ENCODE data around the gene ELOVL6.
A peak's percentile ranks its signal among the peaks of the same experiment; 100 is the strongest.

Gene ELOVL6

DNA sequence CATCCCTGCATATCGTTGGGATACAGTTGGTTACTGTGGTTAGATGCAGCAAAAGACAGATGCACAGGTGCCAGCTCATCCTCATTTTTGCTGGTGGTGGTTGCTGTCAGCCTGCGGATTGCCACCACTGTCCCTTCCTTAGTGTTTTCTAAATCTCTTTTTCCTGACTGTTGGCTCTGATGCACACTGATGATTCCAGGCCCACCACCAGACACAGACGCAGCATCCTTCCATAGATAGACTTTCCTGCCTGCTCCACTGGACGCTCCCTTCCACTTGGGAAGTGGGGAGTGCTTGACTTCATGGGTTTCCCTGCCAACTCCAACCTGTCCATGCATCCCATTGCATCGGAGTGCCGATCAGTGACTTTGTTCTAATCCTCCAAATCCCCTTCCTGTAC is 184.2 kb downstream of the ELOVL6 start:
- no peak for DNase-seq (ENCODE audit: low read depth)
- no peak for TF ChIP-seq CTCF (conservative IDR thresholded peaks at IDR 0.05; ENCODE audit: control insufficient read depth, insufficient read depth, low read depth, low read length)
- no peak overlapping the region for H3K4me3 ChIP-seq (ENCODE audit: control insufficient read depth, low read depth, low read length)

- TF ChIP-seq CTCF (conservative IDR thresholded peaks at IDR 0.05; ENCODE audit: control insufficient read depth, insufficient read depth, low read depth, low read length), result no peak
- no peak overlapping the region for H3K4me3 ChIP-seq (ENCODE audit: control insufficient read depth, low read depth, low read length)
- no peak for DNase-seq (ENCODE audit: low read depth)
Observed at GRCh38 chr4:110012917-110013316, 185.5 kb downstream of the ELOVL6 start.

- no peak for TF ChIP-seq CTCF (conservative IDR thresholded peaks at IDR 0.05; ENCODE audit: control insufficient read depth, insufficient read depth, low read depth, low read length)
- no peak for DNase-seq (ENCODE audit: low read depth)
Observed at GRCh38 chr4:110010797-110011196, 187.6 kb downstream of the ELOVL6 start.

GRCh38 chr4:110009550-110009949 is 188.9 kb downstream of the ELOVL6 start:
- H3K4me3 ChIP-seq (ENCODE audit: control insufficient read depth, low read depth, low read length), result no peak overlapping the region

More at GRCh38 chr4:110010797-110011196, 187.6 kb downstream of the ELOVL6 start:
- H3K4me3 ChIP-seq (ENCODE audit: control insufficient read depth, low read depth, low read length), result no peak overlapping the region

DNA sequence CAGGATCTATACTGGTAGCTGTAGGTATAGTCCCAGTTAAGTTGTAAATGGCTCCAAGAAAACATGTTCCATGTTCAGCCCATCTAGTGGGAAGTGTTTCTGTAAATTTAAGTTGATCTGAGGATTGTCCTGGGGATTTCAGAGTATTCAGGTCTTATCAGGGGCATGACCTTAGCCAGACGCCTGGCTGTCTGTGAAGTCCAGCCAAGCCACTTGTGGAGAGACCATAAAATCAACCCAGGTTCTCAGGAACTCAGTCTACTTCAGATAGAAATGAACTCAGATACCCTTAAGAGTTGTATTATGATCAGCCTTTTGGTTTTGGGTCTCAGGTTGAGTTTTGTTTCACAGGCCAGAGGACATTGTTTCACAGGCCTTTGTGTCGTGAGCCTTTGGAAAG is 189.9 kb downstream of the ELOVL6 start:
- no peak overlapping the region for H3K4me3 ChIP-seq (ENCODE audit: control insufficient read depth, low read depth, low read length)
- no peak for DNase-seq (ENCODE audit: low read depth)
- TF ChIP-seq CTCF (conservative IDR thresholded peaks at IDR 0.05; ENCODE audit: control insufficient read depth, insufficient read depth, low read depth, low read length), result no peak

More at GRCh38 chr4:110009550-110009949, 188.9 kb downstream of the ELOVL6 start:
- no peak for TF ChIP-seq CTCF (conservative IDR thresholded peaks at IDR 0.05; ENCODE audit: control insufficient read depth, insufficient read depth, low read depth, low read length)
- no peak for DNase-seq (ENCODE audit: low read depth)

DNA sequence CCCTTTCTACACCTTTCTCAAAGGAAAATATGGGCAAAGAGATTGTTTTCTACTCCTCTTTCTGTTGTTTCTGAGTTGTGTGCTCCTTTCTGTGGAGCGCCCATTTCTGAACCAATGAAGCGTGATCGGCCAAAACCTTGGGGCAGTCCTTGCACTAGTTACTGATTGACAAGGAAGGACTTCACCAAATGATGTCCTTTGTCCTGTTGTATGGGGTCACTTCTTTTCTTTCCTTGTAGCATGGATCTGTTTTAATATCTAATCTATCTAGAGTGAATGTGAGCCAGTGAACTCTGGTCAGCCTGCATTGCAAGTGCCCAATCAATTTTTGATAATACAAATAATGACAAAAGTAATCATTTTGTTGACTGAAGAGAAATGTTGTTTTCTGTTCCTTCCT is 191.2 kb downstream of the ELOVL6 start:
- TF ChIP-seq CTCF (conservative IDR thresholded peaks at IDR 0.05; ENCODE audit: control insufficient read depth, insufficient read depth, low read depth, low read length), result no peak
- H3K4me3 ChIP-seq (ENCODE audit: control insufficient read depth, low read depth, low read length), result no peak overlapping the region
- no peak for DNase-seq (ENCODE audit: low read depth)

DNA sequence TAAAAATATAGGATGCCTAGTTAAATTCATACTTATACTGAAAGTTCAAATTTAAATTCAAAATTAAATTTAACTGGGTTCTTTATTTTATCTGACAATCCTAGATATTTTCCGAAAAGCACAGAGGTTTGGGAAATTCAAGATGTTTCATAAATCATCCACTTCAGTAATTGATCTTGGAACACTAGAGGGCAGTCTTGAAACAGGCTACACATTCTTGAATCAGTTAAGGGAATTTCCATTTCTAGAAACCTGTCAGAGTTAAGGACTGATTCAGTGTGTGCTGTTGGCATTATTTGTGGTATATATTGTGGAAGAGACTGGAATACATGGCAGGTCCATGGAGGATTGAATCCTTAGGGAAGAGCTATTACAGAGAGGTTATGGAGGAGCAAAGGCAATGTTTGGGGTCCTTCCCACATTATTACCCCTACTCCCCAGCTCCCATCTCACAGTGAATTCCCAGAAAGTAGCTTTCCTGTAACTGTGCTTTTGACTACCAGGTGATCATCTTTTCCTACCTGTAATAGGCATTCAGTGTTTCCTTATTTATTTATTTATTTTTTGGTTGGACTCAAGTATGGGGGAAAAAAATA is 192.9 kb downstream of the ELOVL6 start:
- TF ChIP-seq CTCF (conservative IDR thresholded peaks at IDR 0.05; ENCODE audit: control insufficient read depth, insufficient read depth, low read depth, low read length), result peak; percentile 81
- DNase-seq (ENCODE audit: low read depth), result peak; percentile 78
- H3K4me3 ChIP-seq (ENCODE audit: control insufficient read depth, low read depth, low read length), result no peak overlapping the region

Measured in fibroblast of mammary gland (primary cell).